GM10248 (cell line): Measurements from ENCODE around the gene CEP72.
A peak's percentile ranks its signal among the peaks of the same experiment; 100 is the strongest.

Experiments used
- CTCF ChIA-PET: fragments of 300-600 bp; sonication (Branson Sonifier 250); formaldehyde crosslinking; extraction: SDS; loops from one replicate; lab custom pipeline; 2021; ENCODE audit warnings: antibody characterized with exemption; lab: Yijun Ruan, JAX
- POLR2A ChIA-PET: fragments of 350-650 bp; sonication (Branson Sonifier 250); formaldehyde crosslinking; extraction: SDS; loops from one replicate; lab custom pipeline; 2020; ENCODE audit warnings: antibody characterized with exemption; lab: Yijun Ruan, JAX
- DNase-seq: peaks from one replicate; pipeline ENCODE4 v3.0.0; 2012; ENCODE audit errors: extremely low spot score
- TF ChIP-seq, protein P1 (sequence below): IDR thresholded peaks from 2 replicates; pipeline ENCODE4 v1.5.1; 2012; ENCODE audit warnings: mild to moderate bottlenecking, low read depth; ENCODE audit errors: extremely low read depth, missing control alignments, control extremely low read depth

Gene CEP72

DNA sequence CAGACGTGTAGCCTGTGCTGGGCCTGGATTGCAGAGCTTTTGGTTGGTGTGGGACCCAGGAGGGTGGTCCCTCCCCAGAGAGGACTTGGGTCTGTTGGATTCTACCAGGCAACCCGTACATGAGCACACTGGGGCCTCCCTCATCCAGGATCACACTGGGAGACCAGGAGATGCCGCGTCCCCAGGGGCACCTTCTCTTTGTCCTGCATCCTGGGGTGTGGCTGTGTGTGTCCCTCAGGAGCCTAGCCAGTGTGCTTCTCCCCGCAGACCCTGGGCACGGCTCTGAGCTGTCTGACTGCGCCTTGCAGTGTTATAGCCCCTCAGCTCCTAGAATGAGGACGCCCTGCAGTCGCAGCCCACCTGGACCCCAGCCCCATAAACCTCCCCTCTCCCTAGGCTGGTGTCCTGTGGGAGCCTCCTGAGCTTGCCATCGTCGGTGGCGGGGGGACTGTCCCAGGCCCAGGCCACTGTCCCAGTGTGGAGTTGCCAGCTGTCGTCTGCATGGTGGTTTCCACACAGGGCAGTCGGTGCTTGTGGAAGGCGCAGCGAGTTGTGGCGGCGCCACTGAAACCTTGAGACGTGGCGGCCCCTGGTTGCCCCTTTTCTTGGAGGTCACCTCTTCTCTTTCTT lies 27.6 kb downstream of the CEP72 start:
- CTCF ChIA-PET = interaction anchor here (0.9 kb wide), 1 partner anchor 15 kb away, joined by 3 read pairs; no protein-coding TSS in a partner anchor

GRCh38 chr5:640461-641330 lies 28.6 kb downstream of the CEP72 start:
- no peak for DNase-seq
- TF ChIP-seq, protein P1, sequence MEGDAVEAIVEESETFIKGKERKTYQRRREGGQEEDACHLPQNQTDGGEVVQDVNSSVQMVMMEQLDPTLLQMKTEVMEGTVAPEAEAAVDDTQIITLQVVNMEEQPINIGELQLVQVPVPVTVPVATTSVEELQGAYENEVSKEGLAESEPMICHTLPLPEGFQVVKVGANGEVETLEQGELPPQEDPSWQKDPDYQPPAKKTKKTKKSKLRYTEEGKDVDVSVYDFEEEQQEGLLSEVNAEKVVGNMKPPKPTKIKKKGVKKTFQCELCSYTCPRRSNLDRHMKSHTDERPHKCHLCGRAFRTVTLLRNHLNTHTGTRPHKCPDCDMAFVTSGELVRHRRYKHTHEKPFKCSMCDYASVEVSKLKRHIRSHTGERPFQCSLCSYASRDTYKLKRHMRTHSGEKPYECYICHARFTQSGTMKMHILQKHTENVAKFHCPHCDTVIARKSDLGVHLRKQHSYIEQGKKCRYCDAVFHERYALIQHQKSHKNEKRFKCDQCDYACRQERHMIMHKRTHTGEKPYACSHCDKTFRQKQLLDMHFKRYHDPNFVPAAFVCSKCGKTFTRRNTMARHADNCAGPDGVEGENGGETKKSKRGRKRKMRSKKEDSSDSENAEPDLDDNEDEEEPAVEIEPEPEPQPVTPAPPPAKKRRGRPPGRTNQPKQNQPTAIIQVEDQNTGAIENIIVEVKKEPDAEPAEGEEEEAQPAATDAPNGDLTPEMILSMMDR = no peak
- CTCF ChIA-PET = interaction anchor here (0.9 to 1.0 kb wide), 2 partner anchors 14 kb away, joined by 3 read pairs; no protein-coding TSS in a partner anchor
- POLR2A ChIA-PET = no interaction called here

More for the DNA sequence above, 27.6 kb downstream of the CEP72 start:
- TF ChIP-seq, protein P1 = no peak
- POLR2A ChIA-PET = no interaction called here
- no peak for DNase-seq

DNA sequence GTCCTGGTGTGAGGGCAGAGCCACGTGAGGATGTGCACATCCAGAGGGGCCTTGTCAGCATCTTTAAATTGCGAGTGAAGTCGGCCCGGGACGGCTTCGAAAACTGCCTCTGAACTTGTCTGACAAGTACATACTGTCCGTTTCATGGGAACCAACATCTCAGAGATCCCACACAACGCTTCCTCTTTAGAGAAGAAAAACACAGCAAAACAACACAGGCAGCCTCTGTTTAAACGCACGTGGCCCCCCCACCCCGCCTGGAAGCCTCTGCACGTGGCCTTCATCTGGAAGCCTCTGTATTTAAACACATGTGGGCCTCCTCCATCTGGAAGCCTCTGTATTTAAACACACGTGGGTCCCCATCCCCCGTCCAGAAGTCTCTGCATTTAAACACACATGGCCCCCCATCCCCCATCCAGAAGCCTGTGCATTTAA lies 29.2 kb downstream of the CEP72 start:
- ChIA-PET CTCF (interaction anchor here (1.0 kb wide), 1 partner anchor 13 kb away, joined by 3 read pairs; no protein-coding TSS in a partner anchor), POLR2A (no interaction called here)
- DNase-seq = no peak
- TF ChIP-seq, protein P1 = no peak

DNA sequence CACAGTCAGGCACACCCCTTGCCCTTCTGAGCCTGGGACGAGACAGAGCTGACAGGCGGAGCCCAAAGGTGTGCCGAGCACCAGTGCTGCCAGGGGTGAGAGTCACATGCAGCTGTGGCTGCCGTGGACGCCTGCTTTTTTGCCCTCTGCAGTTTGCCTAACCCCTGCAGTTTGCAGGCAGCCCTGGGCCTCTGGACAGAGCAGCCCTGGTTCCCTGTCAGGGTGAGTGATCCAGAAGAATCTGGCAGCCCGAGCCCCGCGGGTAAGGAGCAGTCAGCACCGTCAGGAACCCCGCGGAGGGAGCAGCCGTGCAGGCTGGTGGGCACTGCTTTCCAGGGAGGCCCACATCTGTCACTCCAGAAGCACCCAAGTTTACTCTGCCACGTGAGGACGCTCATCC lies 30.3 kb downstream of the CEP72 start:
- TF ChIP-seq, protein P1 = no peak
- POLR2A ChIA-PET = no interaction called here
- DNase-seq = no peak
- CTCF ChIA-PET = interaction anchor here (2.1 kb wide), 1 partner anchor 11 kb away, joined by 5 read pairs; no protein-coding TSS in a partner anchor

GRCh38 chr5:643351-643801 lies 31.2 kb downstream of the CEP72 start:
- no peak for DNase-seq
- ChIA-PET POLR2A (no interaction called here), CTCF (interaction anchor here (1.2 to 2.1 kb wide), 2 partner anchors 10 to 197 kb away, joined by 4 to 5 read pairs; no protein-coding TSS in a partner anchor)
- TF ChIP-seq, protein P1 = no peak

- TF ChIP-seq, protein P1 = no peak
- ChIA-PET POLR2A (no interaction called here), CTCF (interaction anchor here (1.2 to 2.1 kb wide), 2 partner anchors 9 to 197 kb away, joined by 4 to 5 read pairs; no protein-coding TSS in a partner anchor)
- DNase-seq = peak; percentile 64
Measured at GRCh38 chr5:643811-644271, 31.7 kb downstream of the CEP72 start.
